ENCODE results near the gene PSD4. TPM values are rescaled to one million over a fixed set of nuclear protein-coding genes. Genes with fewer than 3 reads are reported as not detected.

PSD4 gene
- total RNA-seq, 1 experiment from 2014 or later = 1.0 TPM

DNA sequence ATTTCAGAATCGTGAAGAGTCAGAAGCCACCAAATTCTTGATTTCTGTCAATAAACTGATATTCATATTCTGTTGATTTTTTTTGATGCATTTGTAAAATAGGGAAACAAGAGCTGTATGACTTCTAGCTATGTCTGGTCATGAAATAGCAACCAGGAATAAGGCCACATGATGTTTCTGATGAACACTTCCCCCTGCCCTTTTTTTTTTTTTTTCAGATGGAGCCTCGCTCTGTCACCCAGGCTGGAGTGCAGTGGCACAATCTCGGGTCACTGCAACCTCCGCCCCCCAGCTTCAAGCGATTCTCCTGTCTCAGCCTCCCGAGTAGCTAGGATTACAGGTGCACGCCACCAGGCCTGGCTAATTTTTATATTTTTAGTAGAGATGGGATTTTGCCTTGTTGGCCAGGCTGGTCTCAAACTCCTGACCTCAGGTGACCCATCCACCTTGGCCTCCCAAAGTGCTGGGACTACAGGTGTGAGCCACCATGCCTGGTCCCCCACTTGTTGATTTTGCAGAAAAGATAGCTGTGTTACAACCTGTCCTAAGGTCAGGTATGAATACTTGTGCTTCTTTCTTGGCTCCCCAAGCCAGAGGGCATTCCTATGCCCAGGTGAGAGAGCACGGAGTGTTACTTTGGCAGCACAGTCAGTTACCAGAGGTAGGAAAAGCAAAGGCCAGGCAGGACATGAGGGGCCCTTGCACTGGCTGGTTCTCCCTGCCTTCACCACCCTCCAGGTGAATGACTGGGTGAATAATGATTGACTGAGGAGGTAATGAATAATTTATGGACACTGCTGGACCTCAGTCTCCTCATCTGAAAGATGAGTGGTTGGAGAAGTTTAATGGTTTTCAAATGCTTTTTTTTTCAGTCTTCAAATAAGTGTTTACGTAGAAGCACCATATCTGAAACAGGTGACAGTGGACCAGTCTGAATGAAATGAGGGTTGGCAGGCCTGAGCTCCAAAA is 65.4 kb downstream of the PSD4 start:
- Mint-ChIP-seq H3K4me1 (peaks cover 0 to 4% of the 10 kb centered on the region in 2 experiments; a peak in 3 of 4 replicates), H3K36me3 (ENCODE audit: insufficient read depth in 1 of 3, low read depth in 3 of 3) (peaks cover 0 to 12% (median 3%) of the 10 kb centered on the region in 3 experiments; a peak in 3 of 7 replicates), H3K27me3 (ENCODE audit: low read depth) (peaks cover 5% of the 10 kb centered on the region), H3K27ac (no peak overlapping the region), H3K9me3 (peaks cover 13% of the 10 kb centered on the region in 2 experiments; a peak in 3 of 5 replicates), H3K4me3 (no peak overlapping the region)
- Histone ChIP-seq H3K18ac (ENCODE audit: insufficient read length, low read depth, low read length) (no peak overlapping the region), H3K9me3 (ENCODE audit: control insufficient read depth, low read depth, low read length) (no peaks in the 10 kb centered on the region), H3K79me1 (ENCODE audit: insufficient read depth, low read depth, low read length, poor library complexity, severe bottlenecking) (no peaks in the 10 kb centered on the region), H4K20me1 (ENCODE audit: control insufficient read depth, insufficient read depth, insufficient read length) (no peaks in the 10 kb centered on the region), H3K9ac (ENCODE audit: extremely low read depth, insufficient read length, low read length) (no peak overlapping the region), H3K4me1 (ENCODE audit: insufficient read depth, low read length) (no peaks in the 10 kb centered on the region; the same call in 1 of the 2 replicates), H2BK120ac (ENCODE audit: low read depth, low read length, poor library complexity, severe bottlenecking) (no peak overlapping the region), H3K23ac (ENCODE audit: insufficient read length, low read depth, low read length) (no peak overlapping the region), H2AK5ac (ENCODE audit: insufficient read length, low read length) (no peak overlapping the region), H2BK20ac (ENCODE audit: low read depth, low read length, poor library complexity, severe bottlenecking) (no peak overlapping the region), H2AFZ (ENCODE audit: low read length) (no peak overlapping the region), H3K27ac (ENCODE audit: insufficient read length, low read depth, low read length) (no peak overlapping the region), H4K8ac (replicated peaks; ENCODE audit: insufficient read length, low read depth, low read length) (no peak overlapping the region), H2BK12ac (ENCODE audit: insufficient read length, low read depth, low read length) (no peak overlapping the region), H3K56ac (ENCODE audit: insufficient read length, low read depth, low read length) (no peak overlapping the region), H3K23me2 (ENCODE audit: insufficient read length, low read depth, low read length, poor library complexity, severe bottlenecking) (no peaks in the 10 kb centered on the region), H4K5ac (ENCODE audit: insufficient read length, low read depth, low read length) (no peak overlapping the region), H4K91ac (ENCODE audit: insufficient read length, low read depth, low read length) (no peak overlapping the region), H3K27me3 (ENCODE audit: insufficient read depth, low read length) (no peaks in the 10 kb centered on the region), H3K79me2 (ENCODE audit: insufficient read depth, low read length) (no peaks in the 10 kb centered on the region), H2BK15ac (ENCODE audit: low read depth, low read length) (no peak overlapping the region), H3K4me2 (ENCODE audit: insufficient read depth, insufficient read length, low read length) (no peak overlapping the region), H3K14ac (ENCODE audit: insufficient read depth, low read length) (no peak overlapping the region), H3K4ac (ENCODE audit: low read depth, low read length) (no peak overlapping the region), H2BK5ac (ENCODE audit: insufficient read length, low read length) (no peak overlapping the region), H3T11ph (ENCODE audit: low read length) (no peak overlapping the region)
- TF ChIP-seq, protein P1, sequence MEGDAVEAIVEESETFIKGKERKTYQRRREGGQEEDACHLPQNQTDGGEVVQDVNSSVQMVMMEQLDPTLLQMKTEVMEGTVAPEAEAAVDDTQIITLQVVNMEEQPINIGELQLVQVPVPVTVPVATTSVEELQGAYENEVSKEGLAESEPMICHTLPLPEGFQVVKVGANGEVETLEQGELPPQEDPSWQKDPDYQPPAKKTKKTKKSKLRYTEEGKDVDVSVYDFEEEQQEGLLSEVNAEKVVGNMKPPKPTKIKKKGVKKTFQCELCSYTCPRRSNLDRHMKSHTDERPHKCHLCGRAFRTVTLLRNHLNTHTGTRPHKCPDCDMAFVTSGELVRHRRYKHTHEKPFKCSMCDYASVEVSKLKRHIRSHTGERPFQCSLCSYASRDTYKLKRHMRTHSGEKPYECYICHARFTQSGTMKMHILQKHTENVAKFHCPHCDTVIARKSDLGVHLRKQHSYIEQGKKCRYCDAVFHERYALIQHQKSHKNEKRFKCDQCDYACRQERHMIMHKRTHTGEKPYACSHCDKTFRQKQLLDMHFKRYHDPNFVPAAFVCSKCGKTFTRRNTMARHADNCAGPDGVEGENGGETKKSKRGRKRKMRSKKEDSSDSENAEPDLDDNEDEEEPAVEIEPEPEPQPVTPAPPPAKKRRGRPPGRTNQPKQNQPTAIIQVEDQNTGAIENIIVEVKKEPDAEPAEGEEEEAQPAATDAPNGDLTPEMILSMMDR (conservative IDR thresholded peaks at IDR 0.05) = no peak
- no CpG with 5 or more reads among the region's 9 CpGs for WGBS (ENCODE audit: extremely low coverage, insufficient read length, low lambda C conversion rate)
- no peak for DNase-seq
